ENCODE data around the gene HHIP.
"Not testable (repeated sequence)": the region's sequence is repeated elsewhere in the genome, so short reads cannot be mapped to it uniquely, and the experiment has no call there.

HHIP gene

GRCh38 chr4:144734522-144734921, 88.6 kb downstream of the HHIP start:
- no peaks in the 10 kb centered on the region for H3K9me3 Mint-ChIP-seq
- no peak for DNase-seq
- no peak overlapping the region for H3K27ac Mint-ChIP-seq

GRCh38 chr4:144738649-144739048, 92.7 kb downstream of the HHIP start:
- Mint-ChIP-seq H3K9me3 (no peaks in the 10 kb centered on the region), H3K36me3 (ENCODE audit: low read depth) (no peaks in the 10 kb centered on the region), H3K27ac (no peak overlapping the region), H3K27me3 (no peaks in the 10 kb centered on the region), H3K4me1 (no peaks in the 10 kb centered on the region), H3K4me3 (no peak overlapping the region)
- DNase-seq (no peak), ATAC-seq (no peak)

More at GRCh38 chr4:144734522-144734921, 88.6 kb downstream of the HHIP start:
- no peaks in the 10 kb centered on the region for H3K36me3 Mint-ChIP-seq (ENCODE audit: low read depth)
- no peaks in the 10 kb centered on the region for H3K4me1 Mint-ChIP-seq
- ATAC-seq, result no peak
- no peaks in the 10 kb centered on the region for H3K27me3 Mint-ChIP-seq
- H3K4me3 Mint-ChIP-seq, result no peak overlapping the region

- no peak overlapping the region for H3K27ac Mint-ChIP-seq
- DNase-seq, result no peak
Observed at GRCh38 chr4:144739511-144740033, 93.6 kb downstream of the HHIP start.

GRCh38 chr4:144740316-144740715, 94.4 kb downstream of the HHIP start:
- DNase-seq, result no peak
- Mint-ChIP-seq H3K4me3 (no peak overlapping the region), H3K36me3 (ENCODE audit: low read depth) (no peaks in the 10 kb centered on the region), H3K27ac (no peak overlapping the region), H3K27me3 (no peaks in the 10 kb centered on the region), H3K9me3 (no peaks in the 10 kb centered on the region), H3K4me1 (no peaks in the 10 kb centered on the region)
- ATAC-seq, result no peak

More at GRCh38 chr4:144739511-144740033, 93.6 kb downstream of the HHIP start:
- no peak overlapping the region for H3K4me3 Mint-ChIP-seq
- H3K9me3 Mint-ChIP-seq, result no peaks in the 10 kb centered on the region
- no peaks in the 10 kb centered on the region for H3K36me3 Mint-ChIP-seq (ENCODE audit: low read depth)
- no peak for ATAC-seq
- H3K27me3 Mint-ChIP-seq, result no peaks in the 10 kb centered on the region
- no peaks in the 10 kb centered on the region for H3K4me1 Mint-ChIP-seq

GRCh38 chr4:144748814-144749555, 103.0 kb downstream of the HHIP start:
- no peak overlapping the region for H3K27ac Mint-ChIP-seq
- ATAC-seq (no peak), DNase-seq (no peak)
- H3K9me3 Mint-ChIP-seq, result no peaks in the 10 kb centered on the region
- H3K4me3 Mint-ChIP-seq, result no peak overlapping the region
- no peaks in the 10 kb centered on the region for H3K36me3 Mint-ChIP-seq (ENCODE audit: low read depth)
- no peaks in the 10 kb centered on the region for H3K27me3 Mint-ChIP-seq
- no peaks in the 10 kb centered on the region for H3K4me1 Mint-ChIP-seq

- no peaks in the 10 kb centered on the region for H3K9me3 Mint-ChIP-seq
Observed at GRCh38 chr4:144750348-144750747, 104.4 kb downstream of the HHIP start.

GRCh38 chr4:144754562-144755410, 108.8 kb downstream of the HHIP start:
- DNase-seq (no peak), ATAC-seq (no peak)
- no peaks in the 10 kb centered on the region for H3K27me3 Mint-ChIP-seq
- H3K4me3 Mint-ChIP-seq, result no peak overlapping the region
- no peaks in the 10 kb centered on the region for H3K36me3 Mint-ChIP-seq (ENCODE audit: low read depth)
- H3K27ac Mint-ChIP-seq, result no peak overlapping the region
- H3K9me3 Mint-ChIP-seq, result no peaks in the 10 kb centered on the region
- no peaks in the 10 kb centered on the region for H3K4me1 Mint-ChIP-seq

More at GRCh38 chr4:144750348-144750747, 104.4 kb downstream of the HHIP start:
- Mint-ChIP-seq H3K36me3 (ENCODE audit: low read depth) (no peaks in the 10 kb centered on the region), H3K4me1 (no peaks in the 10 kb centered on the region), H3K27ac (no peak overlapping the region), H3K4me3 (no peak overlapping the region), H3K27me3 (no peaks in the 10 kb centered on the region)
- no peak for ATAC-seq
- no peak for DNase-seq

- no peaks in the 10 kb centered on the region for H3K27me3 Mint-ChIP-seq
- H3K4me1 Mint-ChIP-seq, result no peaks in the 10 kb centered on the region
- DNase-seq (no peak), ATAC-seq (no peak)
- H3K4me3 Mint-ChIP-seq, result no peak overlapping the region
- H3K9me3 Mint-ChIP-seq, result no peaks in the 10 kb centered on the region
- H3K36me3 Mint-ChIP-seq (ENCODE audit: low read depth), result no peaks in the 10 kb centered on the region
- no peak overlapping the region for H3K27ac Mint-ChIP-seq
Observed at GRCh38 chr4:144757969-144758368, 112.0 kb downstream of the HHIP start.

- peaks cover 12% of the 10 kb centered on the region for H3K9me3 Mint-ChIP-seq
- not testable (repeated sequence) for H3K36me3 Mint-ChIP-seq (ENCODE audit: low read depth); H3K4me3 Mint-ChIP-seq; H3K4me1 Mint-ChIP-seq; H3K27me3 Mint-ChIP-seq; H3K27ac Mint-ChIP-seq; ATAC-seq; DNase-seq
Observed at GRCh38 chr4:144768809-144769208, 122.9 kb downstream of the HHIP start.

- ATAC-seq (no peak), DNase-seq (no peak)
- Mint-ChIP-seq H3K27me3 (no peaks in the 10 kb centered on the region), H3K4me1 (no peaks in the 10 kb centered on the region), H3K9me3 (no peaks in the 10 kb centered on the region), H3K36me3 (ENCODE audit: low read depth) (no peaks in the 10 kb centered on the region), H3K4me3 (no peak overlapping the region), H3K27ac (no peak overlapping the region)
Observed at GRCh38 chr4:144778364-144778763, 132.4 kb downstream of the HHIP start.

- H3K27ac Mint-ChIP-seq, result no peak overlapping the region
- no peaks in the 10 kb centered on the region for H3K36me3 Mint-ChIP-seq (ENCODE audit: low read depth)
- H3K27me3 Mint-ChIP-seq, result peaks cover 2% of the 10 kb centered on the region
- H3K4me1 Mint-ChIP-seq, result no peaks in the 10 kb centered on the region
- DNase-seq (no peak), ATAC-seq (no peak)
- H3K9me3 Mint-ChIP-seq, result no peaks in the 10 kb centered on the region
- no peak overlapping the region for H3K4me3 Mint-ChIP-seq
Observed at GRCh38 chr4:144782345-144782744, 136.4 kb downstream of the HHIP start.

GRCh38 chr4:144785961-144786360, 140.0 kb downstream of the HHIP start:
- no peaks in the 10 kb centered on the region for H3K36me3 Mint-ChIP-seq (ENCODE audit: low read depth)
- no peak overlapping the region for H3K27ac Mint-ChIP-seq
- DNase-seq, result no peak
- peaks cover 2% of the 10 kb centered on the region for H3K27me3 Mint-ChIP-seq
- no peaks in the 10 kb centered on the region for H3K9me3 Mint-ChIP-seq
- no peak for ATAC-seq
- H3K4me1 Mint-ChIP-seq, result no peaks in the 10 kb centered on the region
- no peak overlapping the region for H3K4me3 Mint-ChIP-seq

GRCh38 chr4:144787365-144788258, 141.7 kb downstream of the HHIP start:
- DNase-seq (no peak), ATAC-seq (no peak)
- H3K9me3 Mint-ChIP-seq, result peaks cover under 1% of the 10 kb centered on the region
- peaks cover 2% of the 10 kb centered on the region for H3K27me3 Mint-ChIP-seq
- H3K4me1 Mint-ChIP-seq, result no peaks in the 10 kb centered on the region
- H3K27ac Mint-ChIP-seq, result no peak overlapping the region
- no peaks in the 10 kb centered on the region for H3K36me3 Mint-ChIP-seq (ENCODE audit: low read depth)
- no peak overlapping the region for H3K4me3 Mint-ChIP-seq

GRCh38 chr4:144788469-144788868, 142.5 kb downstream of the HHIP start:
- Mint-ChIP-seq H3K4me1 (no peaks in the 10 kb centered on the region), H3K9me3 (peaks cover 4% of the 10 kb centered on the region), H3K36me3 (ENCODE audit: low read depth) (no peaks in the 10 kb centered on the region), H3K27ac (no peak overlapping the region), H3K4me3 (no peak overlapping the region), H3K27me3 (peaks cover 1% of the 10 kb centered on the region)
- no peak for DNase-seq
- ATAC-seq, result no peak
